ENCODE data around the gene LRRC74A. TPM values are rescaled to one million over a fixed set of nuclear protein-coding genes. Genes with fewer than 3 reads are reported as not detected.

The LRRC74A gene
- polyA plus RNA-seq, 1 donor, result 0.18 TPM

Other genes with a start within 250 kb of the LRRC74A start
- gene VASH1, start 64.9 kb upstream of the LRRC74A start, polyA plus RNA-seq (ENCODE audit: insufficient read length), result 45.7 TPM
- gene ANGEL1, start 13.5 kb upstream of the LRRC74A start, polyA plus RNA-seq (ENCODE audit: insufficient read length), result 21.3 TPM
- 21.5 TPM for gene IRF2BPL, start 202.3 kb downstream of the LRRC74A start, polyA plus RNA-seq (ENCODE audit: insufficient read length)